ENCODE data around the gene TMEM240. TPM values are rescaled to one million over a fixed set of nuclear protein-coding genes. Genes with fewer than 3 reads are reported as not detected.

Gene TMEM240
- total RNA-seq, 1 donor from 2014 or later: 7.0 TPM

GRCh38 chr1:1569341-1569740 lies 28.9 kb upstream of the TMEM240 start:
- Histone ChIP-seq H3K36me3 (ENCODE audit: insufficient read depth, low read length) (peaks cover 12% of the 10 kb centered on the region), H3K79me2 (ENCODE audit: insufficient read depth, low read length) (peaks cover 100% of the 10 kb centered on the region), H3K27me3 (ENCODE audit: insufficient read depth, low read length) (no peaks in the 10 kb centered on the region), H3K4me3 (ENCODE audit: insufficient read depth, low read depth, low read length) (no peak overlapping the region), H3K9me3 (ENCODE audit: insufficient read depth, low read depth, low read length) (no peaks in the 10 kb centered on the region), H2AFZ (ENCODE audit: low read depth, low read length) (no peak overlapping the region), H3K9ac (ENCODE audit: low read length) (no peak overlapping the region), H4K20me1 (ENCODE audit: insufficient read depth, low read length) (peaks cover 90% of the 10 kb centered on the region), H3K4me1 (ENCODE audit: insufficient read depth, low read length) (peaks cover 13% of the 10 kb centered on the region), H3K27ac (ENCODE audit: low read depth, low read length) (no peak overlapping the region), H3K4me2 (ENCODE audit: low read length) (no peak overlapping the region)
- Mint-ChIP-seq H3K36me3 (ENCODE audit: low read depth, unreplicated experiment) (peaks cover 19% of the 10 kb centered on the region), H3K9me3 (ENCODE audit: unreplicated experiment) (no peaks in the 10 kb centered on the region), H3K4me1 (ENCODE audit: low read depth, unreplicated experiment) (peaks cover 19% of the 10 kb centered on the region), H3K27me3 (ENCODE audit: low read depth, unreplicated experiment) (no peaks in the 10 kb centered on the region), H3K27ac (ENCODE audit: unreplicated experiment) (peak overlapping the region; percentile 62), H3K4me3 (ENCODE audit: unreplicated experiment) (no peak overlapping the region)
- FAIRE-seq (no peak), DNase-seq (ENCODE audit: low read depth) (no peak)
- TF ChIP-seq EZH2 (IDR thresholded peaks at IDR 0.05; ENCODE audit: insufficient read depth, low read length): no peak
- TF ChIP-seq CTCF (IDR thresholded peaks at IDR 0.05; ENCODE audit: insufficient read depth, low read depth, low read length): no peak

GRCh38 chr1:1567891-1568291 lies 27.5 kb upstream of the TMEM240 start:
- peaks cover 27% of the 10 kb centered on the region for H3K36me3 Mint-ChIP-seq (ENCODE audit: low read depth, unreplicated experiment)
- no peaks in the 10 kb centered on the region for H3K9me3 ChIP-seq (ENCODE audit: insufficient read depth, low read depth, low read length)
- DNase-seq (ENCODE audit: low read depth) (no peak), FAIRE-seq (no peak)
- H3K4me1 Mint-ChIP-seq (ENCODE audit: low read depth, unreplicated experiment): peaks cover 16% of the 10 kb centered on the region
- H3K4me3 ChIP-seq (ENCODE audit: insufficient read depth, low read depth, low read length): no peak overlapping the region
- no peak overlapping the region for H3K4me3 Mint-ChIP-seq (ENCODE audit: unreplicated experiment)
- H3K27ac ChIP-seq (ENCODE audit: low read depth, low read length): no peak overlapping the region
- H3K9ac ChIP-seq (ENCODE audit: low read length): no peak overlapping the region
- H2AFZ ChIP-seq (ENCODE audit: low read depth, low read length): no peak overlapping the region
- peaks cover 100% of the 10 kb centered on the region for H3K79me2 ChIP-seq (ENCODE audit: insufficient read depth, low read length)
- peak overlapping the region; percentile 36 for H3K4me2 ChIP-seq (ENCODE audit: low read length)
- H3K9me3 Mint-ChIP-seq (ENCODE audit: unreplicated experiment): no peaks in the 10 kb centered on the region
- peaks cover 6% of the 10 kb centered on the region for H3K4me1 ChIP-seq (ENCODE audit: insufficient read depth, low read length)
- H3K27me3 Mint-ChIP-seq (ENCODE audit: low read depth, unreplicated experiment): no peaks in the 10 kb centered on the region
- peaks cover 19% of the 10 kb centered on the region for H3K36me3 ChIP-seq (ENCODE audit: insufficient read depth, low read length)
- H3K27me3 ChIP-seq (ENCODE audit: insufficient read depth, low read length): no peaks in the 10 kb centered on the region
- peak overlapping the region; percentile 78 for H3K27ac Mint-ChIP-seq (ENCODE audit: unreplicated experiment)
- peaks cover 94% of the 10 kb centered on the region for H4K20me1 ChIP-seq (ENCODE audit: insufficient read depth, low read length)
- no peak for TF ChIP-seq CTCF (IDR thresholded peaks at IDR 0.05; ENCODE audit: insufficient read depth, low read depth, low read length)
- no peak for TF ChIP-seq EZH2 (IDR thresholded peaks at IDR 0.05; ENCODE audit: insufficient read depth, low read length)

GRCh38 chr1:1567152-1567875 lies 26.9 kb upstream of the TMEM240 start:
- FAIRE-seq: no peak
- H3K27me3 Mint-ChIP-seq (ENCODE audit: low read depth, unreplicated experiment): no peaks in the 10 kb centered on the region
- H3K9ac ChIP-seq (ENCODE audit: low read length): no peak overlapping the region

More at GRCh38 chr1:1567152-1567875, 26.9 kb upstream of the TMEM240 start:
- H3K36me3 ChIP-seq (ENCODE audit: insufficient read depth, low read length): peaks cover 22% of the 10 kb centered on the region
- no peaks in the 10 kb centered on the region for H3K9me3 ChIP-seq (ENCODE audit: insufficient read depth, low read depth, low read length)
- peaks cover 16% of the 10 kb centered on the region for H3K4me1 Mint-ChIP-seq (ENCODE audit: low read depth, unreplicated experiment)
- H3K79me2 ChIP-seq (ENCODE audit: insufficient read depth, low read length): peaks cover 100% of the 10 kb centered on the region
- peaks cover 28% of the 10 kb centered on the region for H3K36me3 Mint-ChIP-seq (ENCODE audit: low read depth, unreplicated experiment)
- peak overlapping the region; percentile 36 for H3K4me2 ChIP-seq (ENCODE audit: low read length)
- no peaks in the 10 kb centered on the region for H3K9me3 Mint-ChIP-seq (ENCODE audit: unreplicated experiment)
- DNase-seq (ENCODE audit: low read depth): peak; percentile 13
- H3K4me3 Mint-ChIP-seq (ENCODE audit: unreplicated experiment): peak overlapping the region; percentile 43
- peak overlapping the region; percentile 19 for H3K27ac Mint-ChIP-seq (ENCODE audit: unreplicated experiment)
- H3K27ac ChIP-seq (ENCODE audit: low read depth, low read length): no peak overlapping the region
- no peaks in the 10 kb centered on the region for H3K27me3 ChIP-seq (ENCODE audit: insufficient read depth, low read length)
- no peak overlapping the region for H2AFZ ChIP-seq (ENCODE audit: low read depth, low read length)
- no peak overlapping the region for H3K4me3 ChIP-seq (ENCODE audit: insufficient read depth, low read depth, low read length)
- H3K4me1 ChIP-seq (ENCODE audit: insufficient read depth, low read length): peaks cover 6% of the 10 kb centered on the region
- peaks cover 95% of the 10 kb centered on the region for H4K20me1 ChIP-seq (ENCODE audit: insufficient read depth, low read length)
- TF ChIP-seq EZH2 (IDR thresholded peaks at IDR 0.05; ENCODE audit: insufficient read depth, low read length): no peak
- no peak for TF ChIP-seq CTCF (IDR thresholded peaks at IDR 0.05; ENCODE audit: insufficient read depth, low read depth, low read length)

Measured in astrocyte (in vitro differentiated cells and primary cell).